GM13977 (cell line): ENCODE results near the gene PCDHB6.
"Not testable (repeated sequence)": the region's sequence is repeated elsewhere in the genome, so short reads cannot be mapped to it uniquely, and the experiment has no call there.

Experiments used
- DNase-seq: peaks from one replicate; pipeline ENCODE4 v3.0.0; 2012; ENCODE audit warnings: low spot score
- CTCF ChIP-seq: IDR thresholded peaks from 2 replicates; pipeline ENCODE4 v1.5.1; 2012; ENCODE audit warnings: mild to moderate bottlenecking, control low read depth; ENCODE audit not compliant: insufficient read depth; ENCODE audit errors: extremely low read depth, missing control alignments
- in situ Hi-C: fragments of 300-500 bp; cut with MboI; formaldehyde crosslinking; loops from one replicate; pipeline ENCODE4 v1.12.0; 2022; ENCODE audit warnings: low sequenced_read_pairs, low pct_unique_long_range_greater_than_20kb, mixed read lengths, inconsistent platforms; ENCODE audit not compliant: unreplicated experiment

Gene PCDHB6

GRCh38 chr5:141121985-141122384, 27.9 kb upstream of the PCDHB6 start:
- in situ Hi-C loops = no loop called here
- no peak for TF ChIP-seq CTCF
- no peak for DNase-seq

GRCh38 chr5:141123396-141124135, 26.3 kb upstream of the PCDHB6 start:
- DNase-seq, in situ Hi-C loops: not testable (repeated sequence)

GRCh38 chr5:141127305-141127704, 22.6 kb upstream of the PCDHB6 start:
- DNase-seq = no peak
- in situ Hi-C loops = no loop called here

GRCh38 chr5:141135030-141135717, 14.7 kb upstream of the PCDHB6 start, which contains the start of gene PCDHB5:
TSS of gene PCDHB5 (plus strand) at chr5:141135206. CDS start at chr5:141135435, 229 bp downstream.
- DNase-seq = no peak
- in situ Hi-C loops = no loop called here
- TF ChIP-seq CTCF = peak; percentile 11

More at GRCh38 chr5:141127305-141127704, 22.6 kb upstream of the PCDHB6 start:
- TF ChIP-seq CTCF = no peak

GRCh38 chr5:141135718-141136266, 14.1 kb upstream of the PCDHB6 start:
- in situ Hi-C loops = no loop called here
- no peak for TF ChIP-seq CTCF

GRCh38 chr5:141137346-141137745, 12.5 kb upstream of the PCDHB6 start:
- not testable (repeated sequence) for DNase-seq

More at GRCh38 chr5:141135718-141136266, 14.1 kb upstream of the PCDHB6 start:
- DNase-seq = no peak

GRCh38 chr5:141150224-141150992, 551 bp downstream of the PCDHB6 start:
- no peak for TF ChIP-seq CTCF
- no peak for DNase-seq
- in situ Hi-C loops = no loop called here

More at GRCh38 chr5:141137346-141137745, 12.5 kb upstream of the PCDHB6 start:
- in situ Hi-C loops = not testable (repeated sequence)
